HUES6 (cell line): ENCODE data around the gene BAG5.

Source experiments
- H3K27ac ChIP-seq: 2 replicates; pipeline ENCODE4 v1.7.0; 2013; ENCODE audit warnings: low read depth, mild to moderate bottlenecking, low read length, inconsistent platforms
- H3K27me3 ChIP-seq: 2 replicates; pipeline ENCODE4 v1.6.1; 2013; ENCODE audit warnings: low read length; ENCODE audit not compliant: control insufficient read depth, insufficient read depth
- H3K36me3 ChIP-seq: 2 replicates; pipeline ENCODE4 v1.6.1; 2013; ENCODE audit warnings: low read length; ENCODE audit not compliant: control insufficient read depth, insufficient read depth
- H3K4me1 ChIP-seq: 2 replicates; pipeline ENCODE4 v1.6.1; 2013; ENCODE audit warnings: low read length; ENCODE audit not compliant: control insufficient read depth, insufficient read depth
- H3K4me3 ChIP-seq: 2 replicates; pipeline ENCODE4 v1.5.1; 2013; ENCODE audit warnings: low read depth, low read length
- H3K9ac ChIP-seq: one replicate; pipeline ENCODE4 v1.6.1; 2013; ENCODE audit warnings: mild to moderate bottlenecking, low read length
- H3K9me3 ChIP-seq: 2 replicates; pipeline ENCODE4 v1.6.1; 2013; ENCODE audit warnings: low read depth, low read length; ENCODE audit not compliant: control insufficient read depth, insufficient read depth

Gene BAG5

DNA sequence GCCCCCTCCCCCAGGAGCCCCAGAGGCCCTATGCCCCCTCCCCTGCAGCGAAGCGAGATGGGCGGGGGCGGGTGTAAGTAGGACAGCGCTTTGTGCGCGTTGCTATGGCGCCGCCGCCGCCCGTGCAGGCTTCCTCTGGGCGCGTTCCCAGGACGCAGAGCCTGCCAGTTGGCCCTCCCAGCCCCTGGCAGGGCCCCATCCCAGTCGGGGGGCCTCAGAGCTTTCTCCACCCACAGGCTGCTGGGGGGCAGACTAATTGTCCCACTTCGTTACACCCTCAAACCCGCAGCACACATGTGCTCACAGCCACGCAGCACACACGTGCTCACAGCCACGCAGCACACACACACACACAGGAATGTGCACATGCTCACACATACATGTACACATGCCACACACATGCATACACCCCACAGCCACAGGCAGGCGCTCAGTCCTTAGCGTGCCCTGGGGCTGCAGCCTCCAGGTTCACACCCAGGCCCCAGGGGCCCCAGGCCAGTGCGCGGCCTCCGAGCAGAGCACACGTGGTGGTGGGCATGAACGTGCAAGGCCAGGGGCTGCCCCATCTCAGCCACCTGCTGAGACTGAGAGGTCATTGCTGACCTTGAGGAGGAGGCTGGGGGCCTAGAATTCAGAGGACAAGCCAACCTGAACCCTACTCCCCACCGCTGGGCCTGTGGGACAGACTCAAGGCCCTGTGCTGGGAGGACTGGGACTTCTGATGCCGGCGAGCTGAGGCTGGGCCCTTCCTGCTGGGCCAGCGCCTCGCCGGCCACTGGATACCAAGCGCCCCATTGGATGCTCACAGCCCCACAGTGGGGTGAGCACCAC, 17.9 kb downstream of the BAG5 start:
- Histone ChIP-seq H3K27ac (no peak overlapping the region), H3K9me3 (no peaks in the 10 kb centered on the region), H3K36me3 (no peaks in the 10 kb centered on the region), H3K27me3 (no peaks in the 10 kb centered on the region), H3K4me3 (no peak overlapping the region), H3K4me1 (peaks cover 39% of the 10 kb centered on the region), H3K9ac (no peak overlapping the region)

DNA sequence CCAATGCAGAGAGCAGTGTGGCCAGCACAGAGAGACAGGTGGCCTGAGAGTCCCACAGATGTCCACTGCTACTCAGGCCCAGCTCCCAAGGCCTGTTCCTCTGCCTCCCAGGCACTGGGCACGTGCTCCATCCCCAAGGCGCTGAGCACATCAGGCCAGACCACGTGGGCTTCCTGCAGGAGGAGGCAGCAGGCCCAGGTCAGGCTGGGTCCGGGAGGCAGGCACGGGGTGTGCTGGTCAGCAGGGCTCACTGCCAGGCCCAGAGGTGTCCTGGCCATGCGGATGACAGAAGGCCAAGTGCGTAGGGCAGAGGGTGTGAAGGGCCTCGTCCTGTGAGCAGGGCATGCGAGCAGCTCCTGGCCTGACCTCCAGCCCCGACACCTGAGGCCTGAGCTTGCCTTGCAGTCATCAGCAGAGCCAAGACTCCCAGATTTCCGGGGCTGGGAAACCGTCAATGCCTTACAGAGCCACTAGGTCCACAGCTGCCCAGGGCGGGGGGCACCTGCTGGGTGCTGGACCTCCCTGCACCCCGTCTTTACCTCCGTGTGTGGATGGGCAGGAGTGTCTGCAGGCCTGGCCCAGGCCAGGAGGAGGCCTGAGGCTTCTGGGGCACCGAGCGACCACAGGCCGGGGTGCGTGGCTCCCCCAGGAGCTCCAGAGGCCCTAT, 18.6 kb downstream of the BAG5 start:
- no peaks in the 10 kb centered on the region for H3K36me3 ChIP-seq
- H3K27ac ChIP-seq, result peak overlapping the region; percentile 97; the same call in 1 of the 2 replicates
- H3K4me1 ChIP-seq, result peaks cover 39% of the 10 kb centered on the region
- H3K9me3 ChIP-seq, result no peaks in the 10 kb centered on the region
- no peaks in the 10 kb centered on the region for H3K27me3 ChIP-seq
- no peak overlapping the region for H3K4me3 ChIP-seq
- H3K9ac ChIP-seq, result peak overlapping the region; percentile 9

DNA sequence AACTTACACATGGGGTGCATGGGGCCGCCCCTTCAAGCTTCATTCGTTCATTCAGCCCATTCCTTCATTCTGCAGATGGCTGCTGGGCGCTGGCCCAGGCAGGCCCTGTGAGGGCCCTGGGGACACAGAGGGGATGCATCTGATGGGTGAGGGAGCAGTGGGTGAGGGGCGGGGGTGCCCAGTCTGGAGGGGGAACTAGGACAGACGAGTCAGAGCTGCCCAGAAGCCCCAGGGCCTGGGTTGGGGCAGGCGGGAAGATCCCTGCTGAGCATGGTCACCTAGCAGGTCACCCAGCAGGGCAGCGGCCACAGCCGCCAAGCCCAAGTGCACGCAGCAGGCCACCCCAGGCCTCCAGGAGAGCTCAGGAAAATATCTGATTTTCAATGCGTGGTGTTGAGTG, 19.3 kb downstream of the BAG5 start:
- peak overlapping the region; percentile 97 for H3K27ac ChIP-seq
- H3K4me3 ChIP-seq, result 0 out of 2 replicates have a peak overlapping the region, but pooled peaks have one; percentile 54
- H3K36me3 ChIP-seq, result no peaks in the 10 kb centered on the region
- no peaks in the 10 kb centered on the region for H3K9me3 ChIP-seq
- H3K9ac ChIP-seq, result peak overlapping the region; percentile 9
- peaks cover 39% of the 10 kb centered on the region for H3K4me1 ChIP-seq
- no peaks in the 10 kb centered on the region for H3K27me3 ChIP-seq

DNA sequence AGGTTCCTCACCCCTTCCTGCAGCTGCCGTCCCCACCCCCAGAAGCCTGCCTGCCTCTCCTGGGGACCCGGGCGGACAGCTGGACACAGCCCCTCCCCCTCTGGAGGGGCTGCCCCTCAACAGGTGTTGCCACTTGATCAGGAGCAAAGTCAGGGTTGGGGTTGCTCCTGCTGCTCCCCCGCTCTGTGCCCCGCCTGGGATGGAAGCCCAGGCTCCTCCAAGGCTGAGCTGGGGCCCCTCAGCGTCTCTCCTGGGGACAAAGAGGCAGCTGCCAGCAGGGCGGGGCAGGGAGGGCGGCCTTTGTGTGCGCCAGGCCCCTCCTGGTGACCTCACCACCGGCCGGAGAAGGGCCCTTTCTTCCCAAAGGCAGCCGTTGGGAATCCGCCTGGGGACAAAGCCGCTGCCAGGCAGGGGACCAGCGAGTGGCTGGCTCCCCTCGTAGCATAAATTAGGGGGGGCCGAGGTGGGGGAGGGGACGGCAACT, 19.8 kb downstream of the BAG5 start:
- Histone ChIP-seq H3K9ac (peak overlapping the region; percentile 84), H3K36me3 (no peaks in the 10 kb centered on the region), H3K27ac (peak overlapping the region; percentile 97), H3K4me1 (peaks cover 39% of the 10 kb centered on the region), H3K4me3 (peak overlapping the region; percentile 54), H3K9me3 (no peaks in the 10 kb centered on the region), H3K27me3 (no peaks in the 10 kb centered on the region)

DNA sequence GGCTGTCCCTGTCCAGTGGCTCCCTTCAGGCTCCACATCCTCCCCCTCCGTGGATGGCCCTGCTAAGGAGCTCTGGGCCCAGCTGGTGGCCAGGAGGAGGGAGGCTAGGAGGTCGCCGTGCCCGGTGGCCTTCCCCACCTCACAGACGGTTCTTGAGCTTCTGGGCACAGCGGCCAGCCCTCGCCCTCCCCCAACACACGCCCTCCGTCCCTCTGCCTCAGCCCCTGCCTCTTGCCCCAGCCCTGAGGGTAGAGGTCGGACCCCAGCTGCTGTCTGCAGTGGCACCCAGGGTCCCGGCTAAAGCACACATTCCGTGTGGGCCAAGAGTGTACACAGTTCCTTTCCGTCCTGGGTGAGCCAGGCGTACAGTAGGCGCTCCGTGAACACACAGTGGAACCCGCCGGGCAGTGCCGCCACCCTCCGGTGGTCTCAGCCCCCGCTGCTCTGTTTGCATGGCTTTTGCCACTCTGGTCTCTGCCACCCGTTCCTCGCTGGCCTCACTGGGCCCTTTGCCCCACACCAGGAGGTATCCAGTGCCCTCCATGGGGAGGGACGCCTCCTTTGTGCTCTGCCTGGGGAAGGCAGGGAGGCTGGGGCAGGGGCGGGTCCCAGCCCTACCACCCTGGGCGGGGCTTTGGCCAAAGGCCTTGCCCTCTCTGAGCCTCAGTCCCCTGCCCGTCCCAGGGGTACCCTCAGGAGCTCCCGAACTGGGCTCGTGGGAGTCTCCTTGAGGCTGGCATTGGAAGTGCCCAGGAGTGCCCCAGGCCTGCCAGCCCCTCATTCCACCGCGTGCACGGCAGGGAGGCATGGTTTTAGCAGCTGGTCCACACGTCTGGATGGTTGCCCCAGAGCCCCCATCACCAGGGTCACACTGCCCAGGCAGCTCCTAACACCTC, 20.5 kb downstream of the BAG5 start:
- no peaks in the 10 kb centered on the region for H3K27me3 ChIP-seq
- peaks cover 39% of the 10 kb centered on the region for H3K4me1 ChIP-seq
- no peaks in the 10 kb centered on the region for H3K9me3 ChIP-seq
- no peaks in the 10 kb centered on the region for H3K36me3 ChIP-seq
- peak overlapping the region; percentile 54 for H3K4me3 ChIP-seq
- H3K27ac ChIP-seq, result peak overlapping the region; percentile 97
- H3K9ac ChIP-seq, result peak overlapping the region; percentile 84

DNA sequence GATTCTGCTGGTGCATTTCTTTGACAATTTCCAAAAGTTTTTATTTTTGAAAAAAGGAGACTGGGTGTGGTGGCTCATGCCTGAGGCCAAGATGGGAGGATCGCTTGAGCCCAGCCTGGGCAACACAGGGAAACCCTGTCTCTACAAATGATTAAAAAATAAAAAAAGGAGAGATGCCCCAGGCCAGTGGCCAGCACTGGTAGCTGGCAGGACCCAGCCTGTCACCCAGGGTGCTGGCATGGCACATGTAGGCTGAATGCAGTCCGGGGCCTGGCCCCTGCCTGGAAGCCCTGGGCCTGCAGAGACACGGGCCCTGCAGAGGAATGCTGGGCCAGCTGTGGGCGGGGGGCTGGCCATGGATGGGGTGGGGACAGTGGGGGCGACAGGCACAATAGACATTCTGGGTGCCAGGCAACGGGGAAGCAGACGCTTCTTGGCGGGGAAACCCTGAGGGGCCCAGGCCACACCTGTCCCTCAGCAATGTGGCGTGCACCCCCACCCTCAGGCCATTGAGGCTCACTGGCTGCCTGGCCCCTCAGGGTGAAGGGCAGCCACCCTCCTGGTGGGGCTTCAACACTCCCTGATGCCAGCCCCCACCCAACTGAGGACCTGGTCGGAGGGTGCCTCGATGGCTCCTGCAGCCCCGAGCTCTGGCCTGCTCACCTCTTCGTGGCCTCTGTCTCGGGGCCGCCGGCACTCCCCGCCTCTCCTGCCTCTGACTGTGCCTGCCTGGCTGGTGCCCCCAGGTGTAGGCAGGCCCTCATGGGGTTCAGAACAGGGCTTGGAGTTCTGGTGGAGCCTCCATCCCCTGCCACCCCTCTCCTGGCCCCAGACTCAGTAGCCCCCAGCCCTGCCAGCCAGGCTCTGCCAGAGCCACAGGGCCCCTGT, 21.4 kb downstream of the BAG5 start:
- Histone ChIP-seq H3K4me1 (peaks cover 39% of the 10 kb centered on the region), H3K27ac (no peak overlapping the region)

DNA sequence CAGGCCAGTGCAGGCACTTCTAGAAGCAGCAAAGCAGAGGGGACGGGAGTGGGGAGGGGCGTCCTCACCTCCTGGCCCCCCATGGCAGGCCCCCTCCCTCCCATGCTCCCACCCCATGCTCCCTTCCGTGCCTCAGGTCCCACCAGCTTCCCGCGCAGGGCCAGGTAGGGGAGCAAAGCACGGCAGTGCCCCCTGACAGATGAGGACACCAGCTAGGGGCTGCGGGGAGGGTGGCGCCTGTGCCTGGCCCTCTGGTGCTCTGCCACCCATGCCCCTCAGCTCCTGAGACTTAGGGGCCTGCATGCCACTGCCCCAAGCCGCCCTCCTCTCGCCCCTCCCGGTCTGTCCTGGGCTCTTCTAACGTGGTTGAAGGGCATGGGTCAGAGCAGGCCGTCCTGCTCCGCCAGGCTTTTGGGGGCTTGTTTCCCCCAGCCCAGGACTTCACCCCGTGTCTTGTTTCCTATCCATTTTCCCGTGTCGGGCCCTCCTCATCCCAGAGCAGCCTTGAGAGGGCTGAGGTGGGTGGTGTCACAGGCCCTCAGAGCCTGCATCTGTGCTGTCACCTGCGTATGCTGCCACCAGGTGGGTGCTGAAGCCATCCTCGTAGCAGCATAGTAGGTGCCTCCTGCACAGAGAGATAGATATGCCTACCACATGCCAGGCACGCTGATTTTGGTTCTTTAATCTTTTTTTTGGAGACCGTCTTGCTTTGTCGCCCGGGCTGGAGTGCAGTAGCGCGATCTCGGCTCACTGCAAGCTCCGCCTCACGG, 23.2 kb downstream of the BAG5 start:
- Histone ChIP-seq H3K9ac (no peak overlapping the region), H3K4me3 (no peak overlapping the region), H3K27ac (no peak overlapping the region), H3K9me3 (no peaks in the 10 kb centered on the region), H3K36me3 (peaks cover 15% of the 10 kb centered on the region), H3K4me1 (peaks cover 34% of the 10 kb centered on the region), H3K27me3 (no peaks in the 10 kb centered on the region)

More for the DNA sequence above, 21.4 kb downstream of the BAG5 start:
- Histone ChIP-seq H3K9ac (no peak overlapping the region), H3K27me3 (no peaks in the 10 kb centered on the region), H3K9me3 (no peaks in the 10 kb centered on the region), H3K4me3 (no peak overlapping the region), H3K36me3 (no peaks in the 10 kb centered on the region)

DNA sequence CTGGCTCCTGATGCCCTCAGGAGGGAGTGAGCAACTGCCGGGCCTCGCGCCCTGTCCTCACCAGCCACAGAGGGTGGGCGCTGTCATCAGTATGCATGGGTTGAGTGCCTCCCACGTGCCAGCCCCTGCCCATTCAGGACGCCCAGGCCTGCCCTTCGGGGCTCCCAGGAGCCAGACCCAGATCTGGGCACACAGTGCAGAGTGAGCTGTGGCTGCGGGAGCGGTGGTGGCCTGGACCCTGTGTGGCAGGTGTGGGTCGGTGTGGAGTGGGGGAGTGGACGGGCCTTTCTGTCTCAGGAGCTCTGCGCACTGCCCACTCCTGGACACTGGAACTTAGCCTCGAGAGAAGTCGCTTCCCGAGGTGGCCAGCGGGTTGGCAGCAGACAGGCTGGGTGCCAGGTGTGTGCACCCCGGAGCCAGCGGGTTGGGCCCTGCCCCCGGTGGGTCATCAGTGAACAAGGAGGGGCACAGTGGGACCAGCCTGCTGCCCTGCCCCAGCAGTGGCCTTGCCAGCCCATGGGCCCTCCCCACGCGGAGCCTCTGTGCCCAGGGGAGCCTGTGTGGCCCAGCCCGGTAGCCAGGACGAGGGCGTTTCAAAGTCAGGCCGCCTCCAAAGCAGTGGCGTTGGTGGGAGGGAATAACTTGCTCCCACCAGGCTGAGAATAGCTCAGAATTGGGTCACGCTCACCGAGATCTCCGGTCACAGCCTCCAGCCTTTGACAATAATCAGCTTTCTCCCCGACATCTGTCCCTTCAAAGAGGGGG, 24.0 kb downstream of the BAG5 start:
- Histone ChIP-seq H3K4me1 (peaks cover 28% of the 10 kb centered on the region), H3K9me3 (no peaks in the 10 kb centered on the region), H3K27me3 (no peaks in the 10 kb centered on the region), H3K4me3 (no peak overlapping the region), H3K9ac (no peak overlapping the region), H3K36me3 (peaks cover 18% of the 10 kb centered on the region), H3K27ac (no peak overlapping the region)

DNA sequence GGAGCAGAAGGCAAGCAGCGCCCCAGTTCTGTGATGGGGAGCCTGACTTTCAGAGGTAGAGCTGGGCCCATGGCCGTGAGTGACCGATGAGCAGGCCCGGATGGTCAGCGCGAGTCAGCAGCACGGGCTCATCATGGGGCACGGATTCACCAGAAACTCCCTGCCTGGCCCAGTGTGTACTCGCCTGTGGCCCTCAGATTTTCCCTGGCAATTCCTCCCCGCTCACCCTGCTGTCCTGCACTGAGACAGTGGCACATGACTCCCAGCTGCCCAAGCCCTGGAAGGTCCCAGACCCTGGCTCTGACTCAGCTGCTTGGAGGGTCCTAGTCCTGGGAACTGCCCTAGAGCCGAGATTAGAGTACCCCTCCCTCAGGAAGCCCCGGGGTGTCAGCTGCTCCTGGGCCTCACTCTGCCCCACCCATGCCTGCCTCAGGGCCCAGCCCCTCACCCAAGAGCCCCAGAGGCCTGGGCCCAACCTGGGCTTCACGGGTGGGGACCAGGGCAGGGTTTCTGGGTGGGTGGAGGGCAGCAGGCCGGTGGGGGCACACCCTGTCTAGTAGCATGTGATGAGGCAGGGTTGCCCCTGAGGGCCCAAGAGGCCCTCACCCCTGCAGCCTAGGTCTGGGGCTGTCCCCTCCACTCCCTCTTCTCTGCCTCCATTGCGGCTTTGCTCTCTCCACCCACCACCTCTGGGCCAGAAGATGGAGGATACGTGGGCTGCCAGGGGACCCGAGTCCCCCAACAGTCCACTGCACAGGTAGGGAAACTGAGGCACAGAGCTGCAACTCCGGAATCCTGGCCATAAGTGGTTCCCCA, 25.1 kb downstream of the BAG5 start:
- H3K9ac ChIP-seq, result no peak overlapping the region
- H3K27me3 ChIP-seq, result no peaks in the 10 kb centered on the region
- peaks cover 22% of the 10 kb centered on the region for H3K36me3 ChIP-seq
- peaks cover 18% of the 10 kb centered on the region for H3K4me1 ChIP-seq
- H3K4me3 ChIP-seq, result no peak overlapping the region
- H3K27ac ChIP-seq, result no peak overlapping the region
- no peaks in the 10 kb centered on the region for H3K9me3 ChIP-seq
